ENCODE data around the gene ECPAS.

GRCh38 chr9:111412280-111412679 is 71.9 kb downstream of the ECPAS start:
- TF ChIP-seq, protein P1, sequence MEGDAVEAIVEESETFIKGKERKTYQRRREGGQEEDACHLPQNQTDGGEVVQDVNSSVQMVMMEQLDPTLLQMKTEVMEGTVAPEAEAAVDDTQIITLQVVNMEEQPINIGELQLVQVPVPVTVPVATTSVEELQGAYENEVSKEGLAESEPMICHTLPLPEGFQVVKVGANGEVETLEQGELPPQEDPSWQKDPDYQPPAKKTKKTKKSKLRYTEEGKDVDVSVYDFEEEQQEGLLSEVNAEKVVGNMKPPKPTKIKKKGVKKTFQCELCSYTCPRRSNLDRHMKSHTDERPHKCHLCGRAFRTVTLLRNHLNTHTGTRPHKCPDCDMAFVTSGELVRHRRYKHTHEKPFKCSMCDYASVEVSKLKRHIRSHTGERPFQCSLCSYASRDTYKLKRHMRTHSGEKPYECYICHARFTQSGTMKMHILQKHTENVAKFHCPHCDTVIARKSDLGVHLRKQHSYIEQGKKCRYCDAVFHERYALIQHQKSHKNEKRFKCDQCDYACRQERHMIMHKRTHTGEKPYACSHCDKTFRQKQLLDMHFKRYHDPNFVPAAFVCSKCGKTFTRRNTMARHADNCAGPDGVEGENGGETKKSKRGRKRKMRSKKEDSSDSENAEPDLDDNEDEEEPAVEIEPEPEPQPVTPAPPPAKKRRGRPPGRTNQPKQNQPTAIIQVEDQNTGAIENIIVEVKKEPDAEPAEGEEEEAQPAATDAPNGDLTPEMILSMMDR (optimal IDR thresholded peaks at IDR 0.05 in 1 of 3, IDR thresholded peaks at IDR 0.05 in 1 of 3, conservative IDR thresholded peaks at IDR 0.05 in 1 of 3; ENCODE audit: extremely low read depth in 1 of 3, insufficient read depth in 2 of 3, low read length in 3 of 3) = no peak
- TF ChIP-seq EZH2 (IDR thresholded peaks at IDR 0.05; ENCODE audit: low read length) = no peak
